A673 (cell line): ENCODE results near the gene CATSPERD. TPM values are rescaled to one million over a fixed set of nuclear protein-coding genes. Genes with fewer than 3 reads are reported as not detected.

Experiments used
- BruUV-seq: library from RNA; stranded (reverse); fragments of 400-500 nt; replicated peaks from 2 replicates; lab custom pipeline; 2021; lab: Mats Ljungman, UMichigan
- CTCF ChIA-PET: fragments of 300-600 bp; sonication (Branson Sonifier 250); formaldehyde crosslinking; loops from one replicate; lab custom pipeline; 2022; ENCODE audit warnings: antibody characterized with exemption; lab: Charles Lee
- POLR2A ChIA-PET: fragments of 300-600 bp; sonication (Branson Sonifier 250); formaldehyde crosslinking; loops from one replicate; lab custom pipeline; 2022; ENCODE audit warnings: antibody characterized with exemption; ENCODE audit not compliant: low non-redundant PET; lab: Charles Lee
- DNase-seq: peaks from one replicate; pipeline ENCODE4 v3.0.0-alpha.2; 2015; ENCODE audit warnings: low spot score
- H3K27ac ChIP-seq: fragments of 200-600 bp; sonication (generic); 2 replicates; pipeline ENCODE4 v1.5.1; 2016; ENCODE audit warnings: mixed run types, low read depth, mild to moderate bottlenecking, mixed read lengths, antibody characterized with exemption, low read length; ENCODE audit not compliant: poor library complexity, severe bottlenecking
- H3K27me3 ChIP-seq: fragments of 200-600 bp; sonication (generic); replicated peaks from 2 replicates; pipeline ENCODE4 v1.6.1; 2017; ENCODE audit warnings: mixed run types, low read depth, mild to moderate bottlenecking, mixed read lengths, antibody characterized with exemption, low read length; ENCODE audit not compliant: insufficient read depth, poor library complexity
- H3K36me3 ChIP-seq: fragments of 200-600 bp; sonication (generic); 2 replicates; pipeline ENCODE4 v1.6.1; 2016; ENCODE audit warnings: mixed run types, mild to moderate bottlenecking, mixed read lengths, antibody characterized with exemption, low read length; ENCODE audit not compliant: insufficient read depth, poor library complexity, severe bottlenecking
- H3K4me1 ChIP-seq: fragments of 200-600 bp; sonication (generic); 2 replicates; pipeline ENCODE4 v1.6.1; 2017; ENCODE audit warnings: mixed run types, mild to moderate bottlenecking, mixed read lengths, antibody characterized with exemption, low read length; ENCODE audit not compliant: insufficient read depth, poor library complexity, severe bottlenecking
- H3K4me3 ChIP-seq: fragments of 200-600 bp; sonication (generic); 2 replicates; pipeline ENCODE4 v1.5.1; 2016; ENCODE audit warnings: low read depth, mixed run types, mild to moderate bottlenecking, mixed read lengths, low read length; ENCODE audit not compliant: poor library complexity, severe bottlenecking
- H3K9me3 ChIP-seq: fragments of 200-600 bp; sonication (generic); 2 replicates; pipeline ENCODE4 v1.6.1; 2016; ENCODE audit warnings: mixed run types, low read depth, mild to moderate bottlenecking, mixed read lengths, antibody characterized with exemption, low read length; ENCODE audit not compliant: poor library complexity, severe bottlenecking
- EZH2 ChIP-seq: fragments of 200-600 bp; sonication (generic); IDR thresholded peaks from 2 replicates; pipeline ENCODE4 v1.6.1; 2017; ENCODE audit warnings: borderline replicate concordance, low read depth, mild to moderate bottlenecking, mixed read lengths, antibody characterized with exemption, low read length; ENCODE audit not compliant: poor library complexity, severe bottlenecking
- intact Hi-C: fragments of 100-400 bp; cut with micrococcal nuclease; formaldehyde crosslinking; loops from one replicate; pipeline ENCODE4 v1.10.0; 2022; ENCODE audit not compliant: unreplicated experiment
- total RNA-seq: library from RNA; stranded (reverse); gene quantifications from 2 replicates; pipeline ENCODE4 v1.2.3, GENCODE V29; 2021
- TF ChIP-seq, protein P1 (sequence below): fragments of 300-800, 200-600 bp; sonication (generic); conservative IDR thresholded peaks from 2 replicates; pipeline ENCODE4 v1.5.1; 2017; ENCODE audit warnings: low read depth, mild to moderate bottlenecking, antibody characterized with exemption, low read length, moderate library complexity, mixed read lengths

Gene CATSPERD
- total RNA-seq, 1 experiment from 2014 or later: not detected

GRCh38 chr19:5788422-5788821, 68.0 kb downstream of the CATSPERD start:
- intact Hi-C loops: no loop called here
- peaks cover 49% of the 10 kb centered on the region for H3K36me3 ChIP-seq
- CTCF ChIA-PET: no interaction called here

GRCh38 chr19:5789351-5789761, 68.9 kb downstream of the CATSPERD start:
- Histone ChIP-seq H3K27ac (no peak overlapping the region), H3K36me3 (peaks cover 49% of the 10 kb centered on the region), H3K9me3 (no peaks in the 10 kb centered on the region), H3K4me1 (peaks cover 7% of the 10 kb centered on the region), H3K4me3 (no peak overlapping the region), H3K27me3 (no peaks in the 10 kb centered on the region)
- no peak for DNase-seq
- no peak for TF ChIP-seq EZH2
- TF ChIP-seq, protein P1, sequence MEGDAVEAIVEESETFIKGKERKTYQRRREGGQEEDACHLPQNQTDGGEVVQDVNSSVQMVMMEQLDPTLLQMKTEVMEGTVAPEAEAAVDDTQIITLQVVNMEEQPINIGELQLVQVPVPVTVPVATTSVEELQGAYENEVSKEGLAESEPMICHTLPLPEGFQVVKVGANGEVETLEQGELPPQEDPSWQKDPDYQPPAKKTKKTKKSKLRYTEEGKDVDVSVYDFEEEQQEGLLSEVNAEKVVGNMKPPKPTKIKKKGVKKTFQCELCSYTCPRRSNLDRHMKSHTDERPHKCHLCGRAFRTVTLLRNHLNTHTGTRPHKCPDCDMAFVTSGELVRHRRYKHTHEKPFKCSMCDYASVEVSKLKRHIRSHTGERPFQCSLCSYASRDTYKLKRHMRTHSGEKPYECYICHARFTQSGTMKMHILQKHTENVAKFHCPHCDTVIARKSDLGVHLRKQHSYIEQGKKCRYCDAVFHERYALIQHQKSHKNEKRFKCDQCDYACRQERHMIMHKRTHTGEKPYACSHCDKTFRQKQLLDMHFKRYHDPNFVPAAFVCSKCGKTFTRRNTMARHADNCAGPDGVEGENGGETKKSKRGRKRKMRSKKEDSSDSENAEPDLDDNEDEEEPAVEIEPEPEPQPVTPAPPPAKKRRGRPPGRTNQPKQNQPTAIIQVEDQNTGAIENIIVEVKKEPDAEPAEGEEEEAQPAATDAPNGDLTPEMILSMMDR: no peak
- no TSS peak for BruUV-seq
- ChIA-PET POLR2A (interaction anchor here (0.6 kb wide), 1 partner anchor 18 kb away, joined by 20 read pairs; no protein-coding TSS in a partner anchor), CTCF (no interaction called here)
- intact Hi-C loops: no loop called here

More at GRCh38 chr19:5788422-5788821, 68.0 kb downstream of the CATSPERD start:
- Histone ChIP-seq H3K4me1 (peaks cover 7% of the 10 kb centered on the region), H3K4me3 (no peak overlapping the region), H3K27me3 (no peaks in the 10 kb centered on the region), H3K27ac (no peak overlapping the region), H3K9me3 (no peaks in the 10 kb centered on the region)
- BruUV-seq: no TSS peak
- TF ChIP-seq EZH2: no peak
- TF ChIP-seq, protein P1: no peak
- no peak for DNase-seq
- POLR2A ChIA-PET: interaction anchor here (0.6 kb wide), 1 partner anchor 106 kb away, joined by 3 read pairs; no protein-coding TSS in a partner anchor

DNA sequence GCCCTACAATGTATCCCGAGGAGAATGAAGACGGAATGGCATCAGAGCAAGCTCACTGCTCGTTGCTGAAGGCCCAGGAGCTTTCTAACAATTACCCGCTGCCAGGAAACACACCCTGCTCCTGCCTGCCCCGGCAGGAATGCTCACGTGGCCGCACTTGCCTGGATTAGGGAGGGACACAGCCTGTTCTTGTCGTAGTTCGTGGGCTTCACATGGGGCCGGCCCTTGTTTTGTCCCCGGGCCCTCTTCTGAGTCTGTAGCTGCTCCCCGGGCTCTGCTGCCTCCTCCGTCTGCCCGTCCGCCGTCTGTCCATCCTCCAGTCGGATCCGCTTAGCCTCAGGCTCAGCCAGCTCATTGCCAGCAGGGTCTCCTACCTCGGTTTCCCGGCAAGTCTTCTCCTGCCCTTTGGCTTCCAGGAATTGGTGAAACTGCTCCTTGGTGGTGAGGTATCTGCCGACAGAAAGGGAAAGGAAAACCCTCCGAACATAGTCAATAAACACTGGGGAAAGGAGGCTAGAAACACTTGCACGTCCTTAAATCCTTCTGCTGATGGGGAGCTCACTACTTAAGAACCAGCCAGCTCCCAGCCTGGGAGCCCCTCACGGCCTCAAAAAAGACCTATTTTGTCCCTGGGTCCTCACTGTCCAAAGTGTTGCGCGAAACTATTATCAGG, 69.6 kb downstream of the CATSPERD start:
- peak overlapping the region; percentile 98 for H3K27ac ChIP-seq
- intact Hi-C loops: no loop called here
- DNase-seq: no peak
- H3K9me3 ChIP-seq: no peaks in the 10 kb centered on the region
- peaks cover 44% of the 10 kb centered on the region for H3K36me3 ChIP-seq
- POLR2A ChIA-PET: no interaction called here
- no peaks in the 10 kb centered on the region for H3K27me3 ChIP-seq
- H3K4me3 ChIP-seq: peak overlapping the region; percentile 72
- TF ChIP-seq, protein P1: no peak
- TF ChIP-seq EZH2: no peak
- peaks cover 7% of the 10 kb centered on the region for H3K4me1 ChIP-seq
- CTCF ChIA-PET: interaction anchor here (1.3 kb wide), 1 partner anchor 14 kb away, joined by 5 read pairs; no protein-coding TSS in a partner anchor
- no TSS peak for BruUV-seq
